HFF-Myc (cell line): Measurements from ENCODE around the gene HOMER1.

Source experiments
- DNase-seq: peaks from one replicate; pipeline ENCODE4 v3.0.0-alpha.2; 2011; ENCODE audit warnings: low read depth; ENCODE audit errors: extremely low read depth
- H3K4me3 ChIP-seq: replicated peaks from 2 replicates; pipeline ENCODE4 v1.5.1; 2011; ENCODE audit warnings: low read depth, mild to moderate bottlenecking, control low read depth, low read length
- CTCF ChIP-seq: IDR thresholded peaks from 2 replicates; pipeline ENCODE4 v1.5.1; 2012; ENCODE audit warnings: mild to moderate bottlenecking, low read depth, low read length, control low read depth; ENCODE audit errors: missing control alignments

Gene HOMER1

GRCh38 chr5:79513704-79514390 lies at the start of gene HOMER1:
HOMER1 (minus strand) TSS chr5:79514134; CDS start chr5:79512774, 1,360 bp downstream.
- H3K4me3 ChIP-seq: peak within 1 kb of the TSS; percentile 56
- TF ChIP-seq CTCF: no peak
- DNase-seq: no peak

- no peak overlapping the region for H3K4me3 ChIP-seq
- TF ChIP-seq CTCF: no peak
- DNase-seq: no peak
These were observed 49.3 kb upstream of the HOMER1 start for GRCh38 chr5:79563247-79563590.

- DNase-seq: no peak
- no peak overlapping the region for H3K4me3 ChIP-seq
- TF ChIP-seq CTCF: no peak
These were observed 48.7 kb upstream of the HOMER1 start for GRCh38 chr5:79562351-79563246.

GRCh38 chr5:79561525-79561893 lies 47.6 kb upstream of the HOMER1 start:
- H3K4me3 ChIP-seq: no peak overlapping the region
- no peak for DNase-seq
- no peak for TF ChIP-seq CTCF

GRCh38 chr5:79560771-79561524 lies 47.0 kb upstream of the HOMER1 start:
- TF ChIP-seq CTCF: no peak
- no peak overlapping the region for H3K4me3 ChIP-seq
- DNase-seq: no peak

GRCh38 chr5:79555418-79555817 lies 41.5 kb upstream of the HOMER1 start:
- no peak for DNase-seq
- no peak for TF ChIP-seq CTCF
- H3K4me3 ChIP-seq: no peak overlapping the region
